Activated T-helper 1 cell treated with anti-CD3 and anti-CD28 coated beads, Interleukin-12 subunit alpha, Interleukin-12 subunit beta, Interleukin-2, Interleukin-4 antibody, amounts not matched to agents 30 ng/mL and 10 ng/mL and 1 ng/mL, durations not matched to agents 14 hours and 24 hours and 36 hours (primary cell): ENCODE data around the gene TIMP3. TPM values are rescaled to one million over a fixed set of nuclear protein-coding genes. Genes with fewer than 3 reads are reported as not detected.

Experiments used
- DNase-seq: peaks from one replicate; pipeline ENCODE4 v3.0.0; 2021; ENCODE audit warnings: low spot score
- H3K27ac Mint-ChIP-seq: one replicate; pipeline ENCODE4 v1.8.0; 2021; ENCODE audit warnings: mild to moderate bottlenecking, mixed read lengths
- H3K27me3 Mint-ChIP-seq: one replicate; pipeline ENCODE4 v1.8.0; 2022; ENCODE audit warnings: mild to moderate bottlenecking, moderate library complexity, mixed read lengths; ENCODE audit not compliant: insufficient read depth
- H3K36me3 Mint-ChIP-seq: one replicate; pipeline ENCODE4 v1.8.0; 2021; ENCODE audit warnings: low read depth, mixed read lengths
- H3K4me1 Mint-ChIP-seq: one replicate; pipeline ENCODE4 v1.8.0; 2021; ENCODE audit warnings: low read depth, mixed read lengths
- H3K4me3 Mint-ChIP-seq: one replicate; pipeline ENCODE4 v1.8.0; 2021; ENCODE audit warnings: mild to moderate bottlenecking, moderate library complexity, mixed read lengths
- H3K9me3 Mint-ChIP-seq: one replicate; pipeline ENCODE4 v1.8.0; 2021; ENCODE audit warnings: mixed read lengths
- intact Hi-C: fragments of 100-400 bp; cut with micrococcal nuclease; formaldehyde crosslinking; loops from one replicate; pipeline ENCODE4 v1.15.1; 2024
- total RNA-seq: library from RNA; stranded (reverse); gene quantifications from 2 replicates; pipeline ENCODE4 v1.2.3, GENCODE V29; 2022

TIMP3 gene
- total RNA-seq, 1 donor from 2014 or later: not detected

- Mint-ChIP-seq H3K27me3 (peaks cover 37% of the 10 kb centered on the region), H3K9me3 (no peaks in the 10 kb centered on the region), H3K36me3 (no peaks in the 10 kb centered on the region), H3K4me1 (no peaks in the 10 kb centered on the region), H3K4me3 (no peak overlapping the region), H3K27ac (no peak overlapping the region)
- no peak for DNase-seq
- intact Hi-C loops: no loop called here
Observed at GRCh38 chr22:32805361-32805881, 3.9 kb downstream of the TIMP3 start.

GRCh38 chr22:32806296-32806695 lies 4.8 kb downstream of the TIMP3 start:
- Mint-ChIP-seq H3K27ac (no peak overlapping the region), H3K4me1 (no peaks in the 10 kb centered on the region), H3K9me3 (no peaks in the 10 kb centered on the region), H3K27me3 (peaks cover 29% of the 10 kb centered on the region), H3K4me3 (no peak overlapping the region), H3K36me3 (no peaks in the 10 kb centered on the region)
- no peak for DNase-seq
- intact Hi-C loops: no loop called here

- no peaks in the 10 kb centered on the region for H3K4me1 Mint-ChIP-seq
- H3K9me3 Mint-ChIP-seq: no peaks in the 10 kb centered on the region
- H3K36me3 Mint-ChIP-seq: no peaks in the 10 kb centered on the region
Observed at GRCh38 chr22:32808038-32808445, 6.5 kb downstream of the TIMP3 start.

GRCh38 chr22:32809786-32810554 lies 8.5 kb downstream of the TIMP3 start:
- Mint-ChIP-seq H3K4me1 (no peaks in the 10 kb centered on the region), H3K27ac (no peak overlapping the region), H3K36me3 (no peaks in the 10 kb centered on the region), H3K27me3 (peaks cover 6% of the 10 kb centered on the region), H3K9me3 (no peaks in the 10 kb centered on the region), H3K4me3 (no peak overlapping the region)
- intact Hi-C loops: no loop called here
- DNase-seq: no peak

More at GRCh38 chr22:32808038-32808445, 6.5 kb downstream of the TIMP3 start:
- H3K27me3 Mint-ChIP-seq: peaks cover 19% of the 10 kb centered on the region
- H3K27ac Mint-ChIP-seq: no peak overlapping the region
- intact Hi-C loops: no loop called here
- DNase-seq: no peak
- H3K4me3 Mint-ChIP-seq: no peak overlapping the region

- DNase-seq: no peak
- no peak overlapping the region for H3K27ac Mint-ChIP-seq
- H3K4me1 Mint-ChIP-seq: no peaks in the 10 kb centered on the region
- no peaks in the 10 kb centered on the region for H3K9me3 Mint-ChIP-seq
- H3K27me3 Mint-ChIP-seq: peaks cover 3% of the 10 kb centered on the region
- H3K36me3 Mint-ChIP-seq: no peaks in the 10 kb centered on the region
- H3K4me3 Mint-ChIP-seq: no peak overlapping the region
- intact Hi-C loops: no loop called here
Observed at GRCh38 chr22:32810555-32811133, 9.1 kb downstream of the TIMP3 start.

- no peak overlapping the region for H3K4me3 Mint-ChIP-seq
- DNase-seq: no peak
- intact Hi-C loops: no loop called here
- H3K27me3 Mint-ChIP-seq: peaks cover 4% of the 10 kb centered on the region
- no peak overlapping the region for H3K27ac Mint-ChIP-seq
- no peaks in the 10 kb centered on the region for H3K9me3 Mint-ChIP-seq
- no peaks in the 10 kb centered on the region for H3K4me1 Mint-ChIP-seq
- H3K36me3 Mint-ChIP-seq: no peaks in the 10 kb centered on the region
Observed at GRCh38 chr22:32811788-32812545, 10.5 kb downstream of the TIMP3 start.

GRCh38 chr22:32814285-32814860 lies 12.9 kb downstream of the TIMP3 start:
- intact Hi-C loops: no loop called here
- no peak for DNase-seq
- Mint-ChIP-seq H3K27ac (no peak overlapping the region), H3K4me3 (no peak overlapping the region), H3K4me1 (no peaks in the 10 kb centered on the region), H3K27me3 (peaks cover 3% of the 10 kb centered on the region), H3K36me3 (no peaks in the 10 kb centered on the region), H3K9me3 (no peaks in the 10 kb centered on the region)

- peaks cover 2% of the 10 kb centered on the region for H3K27me3 Mint-ChIP-seq
- H3K27ac Mint-ChIP-seq: no peak overlapping the region
- intact Hi-C loops: no loop called here
- H3K4me3 Mint-ChIP-seq: no peak overlapping the region
- DNase-seq: no peak
- no peaks in the 10 kb centered on the region for H3K4me1 Mint-ChIP-seq
- H3K36me3 Mint-ChIP-seq: no peaks in the 10 kb centered on the region
- H3K9me3 Mint-ChIP-seq: no peaks in the 10 kb centered on the region
Observed at GRCh38 chr22:32815059-32815458, 13.6 kb downstream of the TIMP3 start.

GRCh38 chr22:32815943-32816342 lies 14.4 kb downstream of the TIMP3 start:
- Mint-ChIP-seq H3K27ac (no peak overlapping the region), H3K4me1 (no peaks in the 10 kb centered on the region), H3K9me3 (no peaks in the 10 kb centered on the region), H3K27me3 (peaks cover 2% of the 10 kb centered on the region), H3K4me3 (no peak overlapping the region), H3K36me3 (no peaks in the 10 kb centered on the region)
- DNase-seq: no peak
- intact Hi-C loops: no loop called here

GRCh38 chr22:32817137-32817730 lies 15.7 kb downstream of the TIMP3 start:
- intact Hi-C loops: no loop called here
- no peaks in the 10 kb centered on the region for H3K9me3 Mint-ChIP-seq
- peaks cover 2% of the 10 kb centered on the region for H3K27me3 Mint-ChIP-seq
- DNase-seq: no peak
- H3K4me1 Mint-ChIP-seq: no peaks in the 10 kb centered on the region
- no peak overlapping the region for H3K4me3 Mint-ChIP-seq
- no peaks in the 10 kb centered on the region for H3K36me3 Mint-ChIP-seq
- H3K27ac Mint-ChIP-seq: no peak overlapping the region

GRCh38 chr22:32818446-32819115 lies 17.1 kb downstream of the TIMP3 start:
- no peak overlapping the region for H3K4me3 Mint-ChIP-seq
- peaks cover 5% of the 10 kb centered on the region for H3K27me3 Mint-ChIP-seq
- intact Hi-C loops: no loop called here
- H3K27ac Mint-ChIP-seq: no peak overlapping the region
- no peaks in the 10 kb centered on the region for H3K36me3 Mint-ChIP-seq
- H3K9me3 Mint-ChIP-seq: no peaks in the 10 kb centered on the region
- H3K4me1 Mint-ChIP-seq: no peaks in the 10 kb centered on the region
- DNase-seq: no peak

GRCh38 chr22:32819120-32819519 lies 17.6 kb downstream of the TIMP3 start:
- intact Hi-C loops: no loop called here
- H3K4me3 Mint-ChIP-seq: no peak overlapping the region
- DNase-seq: no peak
- H3K36me3 Mint-ChIP-seq: no peaks in the 10 kb centered on the region
- H3K4me1 Mint-ChIP-seq: no peaks in the 10 kb centered on the region
- peaks cover 5% of the 10 kb centered on the region for H3K27me3 Mint-ChIP-seq
- H3K9me3 Mint-ChIP-seq: no peaks in the 10 kb centered on the region
- H3K27ac Mint-ChIP-seq: no peak overlapping the region
